Urinary bladder (tissue), 4 donors: Measurements from ENCODE around the gene SHISA6. TPM values are rescaled to one million over a fixed set of nuclear protein-coding genes. Genes with fewer than 3 reads are reported as not detected.

ENCODE experiments used
- DNase-seq: peaks from one replicate; pipeline ENCODE4 v3.0.0-alpha.2; 2015; ENCODE audit errors: extremely low spot score
- H3K27ac ChIP-seq: one replicate; pipeline ENCODE4 v1.5.1; 2013; ENCODE audit warnings: low read depth, mild to moderate bottlenecking, moderate library complexity
- H3K36me3 ChIP-seq: one replicate; pipeline ENCODE4 v1.6.1; 2013; ENCODE audit warnings: mild to moderate bottlenecking, moderate library complexity; ENCODE audit not compliant: insufficient read depth
- H3K4me1 ChIP-seq: one replicate; pipeline ENCODE4 v1.6.1; 2013; ENCODE audit warnings: mild to moderate bottlenecking, moderate library complexity; ENCODE audit not compliant: insufficient read depth
- H3K4me3 ChIP-seq: one replicate; pipeline ENCODE4 v1.5.1; 2013; ENCODE audit warnings: low read depth, low read length
- WGBS: extraction: QIAGEN DNeasy Blood & Tissue Kit; methylation state at CpG from one replicate; pipeline ENCODE4 v1.1.7; 2013; 5-methylcytosine and 5-hydroxymethylcytosine counted together
- polyA plus RNA-seq: library from polyadenylated mRNA; stranded (reverse); fragments of 200-250 nt; gene quantifications from one replicate; pipeline ENCODE4 v1.2.3, GENCODE V29; 2013
- total RNA-seq: library from RNA; depleted of rRNA; stranded (reverse); fragments of >200 nt; gene quantifications from one replicate; pipeline ENCODE4 v1.2.3, GENCODE V29; 2014
- donor health status: healthy with polysubstance abuse.
- donor health status: healthy.

Gene SHISA6
- total and polyA plus RNA-seq, 2 donors, result 3.3 to 4.4 TPM

GRCh38 chr17:11608396-11608795, 367.4 kb downstream of the SHISA6 start:
- DNase-seq, result peak; percentile 80
- 10% methylated on average over 6 of the region's 6 CpGs for WGBS
- H3K36me3 ChIP-seq, result no peaks in the 10 kb centered on the region
- no peaks in the 10 kb centered on the region for H3K4me1 ChIP-seq
- no peak overlapping the region for H3K4me3 ChIP-seq
- no peak overlapping the region for H3K27ac ChIP-seq

GRCh38 chr17:11610999-11611566, 370.1 kb downstream of the SHISA6 start:
- no peak overlapping the region for H3K4me3 ChIP-seq
- no peak for DNase-seq
- H3K36me3 ChIP-seq, result no peaks in the 10 kb centered on the region
- H3K27ac ChIP-seq, result no peak overlapping the region
- no peaks in the 10 kb centered on the region for H3K4me1 ChIP-seq
- WGBS, result 54% methylated on average over 6 of the region's 6 CpGs

GRCh38 chr17:11612956-11613355, 371.9 kb downstream of the SHISA6 start:
- no peaks in the 10 kb centered on the region for H3K4me1 ChIP-seq
- 49% methylated on average over 2 of the region's 2 CpGs for WGBS
- no peaks in the 10 kb centered on the region for H3K36me3 ChIP-seq

More at GRCh38 chr17:11612956-11613355, 371.9 kb downstream of the SHISA6 start:
- DNase-seq, result no peak
- H3K27ac ChIP-seq, result no peak overlapping the region
- no peak overlapping the region for H3K4me3 ChIP-seq
